ENCODE results near the gene MGAT4A.

MGAT4A gene

DNA sequence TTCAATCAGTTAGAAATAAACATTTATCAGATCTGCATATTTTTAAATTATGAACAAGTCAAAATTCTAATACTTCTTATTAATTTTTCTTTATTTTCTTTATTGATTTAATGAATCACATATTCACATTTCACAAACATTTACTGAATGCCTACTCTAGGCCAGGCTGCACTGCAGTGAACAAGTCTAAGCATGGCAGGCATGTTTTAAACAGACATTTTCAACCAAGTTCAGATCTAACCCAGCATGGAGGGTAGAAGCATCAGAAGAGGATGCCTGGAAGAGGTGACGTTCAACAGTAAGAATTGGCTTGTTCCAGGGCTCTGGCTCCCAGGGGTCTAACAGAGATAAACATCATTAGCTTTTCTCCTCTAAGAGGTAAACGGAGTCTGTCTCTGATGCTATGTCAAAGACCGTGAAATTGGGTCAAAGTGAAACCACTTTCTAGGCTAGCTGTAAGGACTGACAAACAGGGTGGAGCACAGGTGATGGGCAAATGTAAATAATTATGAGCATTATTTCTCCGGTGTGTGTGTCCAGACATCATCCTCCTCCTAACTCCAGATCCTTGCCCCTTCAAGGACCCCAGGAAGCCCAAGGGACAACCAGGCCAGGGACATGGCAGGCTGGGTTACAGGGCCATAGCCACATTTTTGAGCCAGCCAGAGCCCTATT is 72.0 kb downstream of the MGAT4A start:
- H3K4me3 ChIP-seq (ENCODE audit: low read length): no peak overlapping the region
- no peak for DNase-seq (ENCODE audit: low read depth)
- TF ChIP-seq, protein P1, sequence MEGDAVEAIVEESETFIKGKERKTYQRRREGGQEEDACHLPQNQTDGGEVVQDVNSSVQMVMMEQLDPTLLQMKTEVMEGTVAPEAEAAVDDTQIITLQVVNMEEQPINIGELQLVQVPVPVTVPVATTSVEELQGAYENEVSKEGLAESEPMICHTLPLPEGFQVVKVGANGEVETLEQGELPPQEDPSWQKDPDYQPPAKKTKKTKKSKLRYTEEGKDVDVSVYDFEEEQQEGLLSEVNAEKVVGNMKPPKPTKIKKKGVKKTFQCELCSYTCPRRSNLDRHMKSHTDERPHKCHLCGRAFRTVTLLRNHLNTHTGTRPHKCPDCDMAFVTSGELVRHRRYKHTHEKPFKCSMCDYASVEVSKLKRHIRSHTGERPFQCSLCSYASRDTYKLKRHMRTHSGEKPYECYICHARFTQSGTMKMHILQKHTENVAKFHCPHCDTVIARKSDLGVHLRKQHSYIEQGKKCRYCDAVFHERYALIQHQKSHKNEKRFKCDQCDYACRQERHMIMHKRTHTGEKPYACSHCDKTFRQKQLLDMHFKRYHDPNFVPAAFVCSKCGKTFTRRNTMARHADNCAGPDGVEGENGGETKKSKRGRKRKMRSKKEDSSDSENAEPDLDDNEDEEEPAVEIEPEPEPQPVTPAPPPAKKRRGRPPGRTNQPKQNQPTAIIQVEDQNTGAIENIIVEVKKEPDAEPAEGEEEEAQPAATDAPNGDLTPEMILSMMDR (conservative IDR thresholded peaks at IDR 0.05; ENCODE audit: low read length): no peak

DNA sequence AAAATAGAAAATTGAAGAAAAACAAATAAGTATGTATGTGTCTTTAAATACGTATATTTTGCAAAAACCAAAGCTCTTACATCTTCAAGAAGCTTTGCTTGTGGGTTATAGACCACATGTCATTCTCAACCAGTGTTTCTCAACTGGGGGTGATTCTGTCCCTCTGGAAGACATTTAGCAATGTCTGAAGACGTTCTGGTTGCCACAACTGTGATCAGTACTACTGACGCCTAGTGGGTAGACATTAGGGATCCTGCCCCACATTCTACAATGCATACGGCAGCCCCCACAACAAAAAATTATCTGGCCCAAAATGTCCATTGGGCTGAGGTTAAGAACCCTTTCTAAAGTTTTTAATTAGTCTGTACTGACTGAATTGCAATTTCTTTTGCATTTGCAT is 74.1 kb downstream of the MGAT4A start:
- no peak for DNase-seq (ENCODE audit: low read depth)
- no peak overlapping the region for H3K4me3 ChIP-seq (ENCODE audit: low read length)
- TF ChIP-seq, protein P1 (conservative IDR thresholded peaks at IDR 0.05; ENCODE audit: low read length): no peak

DNA sequence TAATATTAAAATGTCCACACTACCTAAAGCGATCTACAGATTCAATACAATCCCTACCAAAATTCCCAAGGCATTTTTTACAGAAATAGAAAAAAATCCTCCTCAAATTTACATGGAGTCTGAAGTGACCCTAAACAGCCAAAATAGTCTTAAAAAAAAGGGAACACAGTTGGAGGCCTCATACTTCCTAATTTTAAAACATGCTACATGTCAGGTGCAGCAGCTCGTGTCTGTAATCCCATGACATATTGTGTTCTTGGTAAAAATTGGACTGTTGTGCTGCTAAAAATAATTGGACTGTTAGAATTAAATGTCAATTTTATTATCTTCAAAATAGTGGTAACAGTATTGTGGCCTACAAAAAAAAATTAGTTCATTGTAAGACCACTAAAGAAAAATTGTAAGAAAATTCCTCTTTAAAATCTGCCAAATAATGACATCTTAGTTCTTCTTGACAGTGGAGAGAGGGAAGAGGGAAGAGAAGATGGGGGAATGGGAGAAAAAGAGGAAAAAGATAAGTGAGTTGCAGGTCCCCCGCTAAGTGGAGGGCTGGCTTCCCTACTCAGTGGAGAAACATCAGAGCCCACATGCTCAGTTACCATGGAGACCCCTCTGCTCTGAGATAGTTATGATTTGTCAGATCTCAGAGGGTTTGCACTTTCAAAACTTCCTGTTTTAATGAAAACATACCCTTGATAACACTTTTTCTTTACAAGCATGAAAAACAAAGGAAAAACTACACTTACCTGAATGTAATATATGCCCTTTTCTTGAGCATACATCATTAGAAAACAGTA is 76.0 kb downstream of the MGAT4A start:
- DNase-seq (ENCODE audit: low read depth): no peak
- TF ChIP-seq, protein P1 (conservative IDR thresholded peaks at IDR 0.05; ENCODE audit: low read length): no peak
- H3K4me3 ChIP-seq (ENCODE audit: low read length): no peak overlapping the region

DNA sequence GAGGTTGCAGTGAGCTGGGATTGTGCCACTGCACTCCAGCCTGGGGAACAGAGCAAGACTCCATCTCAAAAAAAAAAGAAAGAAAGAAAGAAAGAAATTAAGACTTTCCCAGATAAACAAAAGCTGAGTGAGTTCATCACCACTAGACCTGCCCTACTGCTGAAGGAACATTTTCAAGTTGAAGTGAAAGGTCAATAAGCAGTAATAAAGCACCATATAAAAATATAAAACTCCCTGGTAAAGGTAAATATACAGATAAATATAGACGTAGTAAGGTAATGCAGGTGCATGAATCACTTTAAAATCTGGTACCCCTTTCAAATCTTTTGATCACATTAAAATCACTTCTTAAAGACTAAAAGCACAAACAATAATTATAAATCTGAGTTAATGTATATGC is 79.9 kb downstream of the MGAT4A start:
- H3K4me3 ChIP-seq (ENCODE audit: low read length): no peak overlapping the region
- TF ChIP-seq, protein P1 (conservative IDR thresholded peaks at IDR 0.05; ENCODE audit: low read length): no peak

DNA sequence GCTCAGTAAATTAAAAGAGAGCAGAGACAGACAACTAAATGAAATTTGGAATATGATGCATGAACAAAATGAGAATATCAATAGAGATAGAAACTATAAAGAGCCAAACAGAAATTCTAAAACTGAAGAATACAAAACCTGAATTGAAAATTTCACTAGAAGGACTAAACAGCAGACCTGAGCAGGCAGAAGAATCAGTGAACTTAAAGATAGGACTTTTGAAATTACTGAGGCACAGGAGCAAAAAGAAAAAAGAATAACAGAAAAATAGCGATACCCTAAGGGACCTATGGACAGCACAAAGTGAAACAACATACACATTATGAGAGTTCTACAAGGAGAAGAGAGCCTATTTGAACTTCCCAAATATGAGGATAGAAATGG is 80.9 kb downstream of the MGAT4A start:
- no peak for DNase-seq (ENCODE audit: low read depth)
- no peak overlapping the region for H3K4me3 ChIP-seq (ENCODE audit: low read length)
- TF ChIP-seq, protein P1 (conservative IDR thresholded peaks at IDR 0.05; ENCODE audit: low read length): no peak

More for the DNA sequence above, 79.9 kb downstream of the MGAT4A start:
- no peak for DNase-seq (ENCODE audit: low read depth)

DNA sequence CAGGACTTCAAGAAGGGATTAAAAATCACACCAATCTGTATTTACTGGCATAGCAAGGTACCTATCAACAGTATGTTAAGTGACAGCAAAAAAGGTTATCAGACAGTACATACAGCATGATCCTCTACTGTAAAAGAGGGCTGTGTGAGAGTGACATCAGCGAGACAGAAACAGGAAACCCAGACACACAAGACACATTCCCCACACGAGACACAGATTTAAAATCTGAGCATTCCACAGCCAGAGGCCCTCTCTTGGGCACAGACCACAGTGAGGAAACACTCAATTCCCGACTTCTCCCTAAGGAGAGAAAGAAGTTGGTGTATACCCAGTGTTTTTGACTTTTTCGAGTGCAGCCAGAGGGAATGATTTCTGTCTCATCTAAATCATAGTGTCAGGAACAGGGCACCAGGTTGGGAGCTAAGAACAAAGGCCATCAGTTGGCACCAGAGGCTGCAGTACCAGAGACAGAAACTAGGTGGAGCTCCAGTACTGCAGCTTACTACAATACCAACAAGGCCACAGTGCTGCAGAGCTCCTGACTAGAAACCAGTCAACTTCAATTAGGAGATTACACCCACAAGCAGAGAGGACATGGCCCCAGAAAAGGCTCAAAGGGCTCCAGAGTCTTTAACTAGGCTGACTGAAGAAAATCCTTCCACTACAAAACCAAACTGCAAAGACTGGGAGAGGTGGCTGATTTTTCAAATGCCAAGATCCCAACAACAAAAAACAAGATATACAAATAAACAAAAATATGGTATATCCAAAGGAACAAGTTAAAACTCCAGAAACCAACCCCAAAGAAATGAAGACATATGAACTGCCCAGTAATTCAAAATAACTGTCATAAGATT is 81.6 kb downstream of the MGAT4A start:
- no peak overlapping the region for H3K4me3 ChIP-seq (ENCODE audit: low read length)
- TF ChIP-seq, protein P1 (conservative IDR thresholded peaks at IDR 0.05; ENCODE audit: low read length): peak; percentile 100
- peak; percentile 75 for DNase-seq (ENCODE audit: low read depth)

Measured in AG10803 (cell line).